Prostate gland (tissue), 2 donors: ENCODE results near the gene TTC22. TPM values are rescaled to one million over a fixed set of nuclear protein-coding genes. Genes with fewer than 3 reads are reported as not detected.

Source experiments
- DNase-seq: peaks from one replicate; pipeline ENCODE4 v3.0.0-alpha.2; 2019; ENCODE audit warnings: low spot score
- H3K27ac ChIP-seq, 2 donors: fragments of 200-600 bp; sonication (generic); 2 replicates each; pipeline ENCODE4 v1.5.1; 2017 to 2019
- H3K27me3 ChIP-seq: fragments of 200-600 bp; sonication (generic); replicated peaks from 2 replicates; pipeline ENCODE4 v1.5.1; 2019; ENCODE audit not compliant: insufficient read depth
- H3K36me3 ChIP-seq, 2 donors: fragments of 200-600 bp; sonication (generic); 1 replicate in 1 of 2; 2 replicates in 1 of 2; pipeline versions ENCODE4 v1.5.1 to v1.8.1; 2017 to 2019
- H3K4me1 ChIP-seq: fragments of 200-600 bp; sonication (generic); replicated peaks from 2 replicates; pipeline ENCODE4 v1.5.1; 2019
- H3K4me3 ChIP-seq, 2 donors: fragments of 200-600 bp; sonication (generic); 2 replicates each; pipeline ENCODE4 v1.5.1; 2017 to 2019
- H3K9me3 ChIP-seq: fragments of 200-600 bp; sonication (generic); 2 replicates; pipeline ENCODE4 v1.5.1; 2017
- POLR2A ChIP-seq: fragments of 450-650 bp; IDR thresholded peaks from one replicate; pipeline ENCODE4 v1.6.1; 2016; ENCODE audit warnings: antibody characterized with exemption, mild to moderate bottlenecking
- POLR2AphosphoS5 ChIP-seq: sonication (generic); formaldehyde crosslinking; IDR thresholded peaks from one replicate; pipeline ENCODE4 v1.6.1; 2017; ENCODE audit warnings: antibody characterized with exemption
- WGBS: methylation state at CpG from one replicate; pipeline ENCODE4 v1.1.5; 2018; 5-methylcytosine and 5-hydroxymethylcytosine counted together
- intact Hi-C: fragments of 100-400 bp; cut with DNase I; formaldehyde crosslinking; loops from one replicate; pipeline ENCODE4 v1.14.2; 2022
- total RNA-seq, 2 donors: library from RNA; depleted of rRNA; stranded (reverse); fragments of >200 nt; gene quantifications; one replicate each; pipeline ENCODE4 v1.1.0, GENCODE V29; 2016
- TF ChIP-seq, protein P1 (sequence below), 4 experiments: fragments of 200-600 bp in 2 of 4; fragments of 450-650 bp in 2 of 4; sonication (generic) in 2 of 4; IDR thresholded peaks; 1 replicate in 3 of 4; 2 replicates in 1 of 4; pipeline ENCODE4 v1.5.1; 2016 to 2019; ENCODE audit warnings: antibody characterized with exemption in 4 of 4, mild to moderate bottlenecking in 2 of 4, moderate library complexity in 2 of 4

TTC22 gene
- total RNA-seq, 2 donors from 2014 or later = 18.0 to 30.4 TPM

- no peak for TF ChIP-seq POLR2A
- Histone ChIP-seq H3K27ac (no peak overlapping the region), H3K4me1 (no peaks in the 10 kb centered on the region), H3K27me3 (no peaks in the 10 kb centered on the region), H3K4me3 (no peak overlapping the region), H3K9me3 (no peaks in the 10 kb centered on the region), H3K36me3 (peaks cover 0 to 12% of the 10 kb centered on the region in 2 donors)
- no peak for DNase-seq
- 96% methylated on average over 9 of the region's 9 CpGs for WGBS
- intact Hi-C loops = no loop called here
Observed at GRCh38 chr1:54757833-54758232, 43.3 kb downstream of the TTC22 start.

DNA sequence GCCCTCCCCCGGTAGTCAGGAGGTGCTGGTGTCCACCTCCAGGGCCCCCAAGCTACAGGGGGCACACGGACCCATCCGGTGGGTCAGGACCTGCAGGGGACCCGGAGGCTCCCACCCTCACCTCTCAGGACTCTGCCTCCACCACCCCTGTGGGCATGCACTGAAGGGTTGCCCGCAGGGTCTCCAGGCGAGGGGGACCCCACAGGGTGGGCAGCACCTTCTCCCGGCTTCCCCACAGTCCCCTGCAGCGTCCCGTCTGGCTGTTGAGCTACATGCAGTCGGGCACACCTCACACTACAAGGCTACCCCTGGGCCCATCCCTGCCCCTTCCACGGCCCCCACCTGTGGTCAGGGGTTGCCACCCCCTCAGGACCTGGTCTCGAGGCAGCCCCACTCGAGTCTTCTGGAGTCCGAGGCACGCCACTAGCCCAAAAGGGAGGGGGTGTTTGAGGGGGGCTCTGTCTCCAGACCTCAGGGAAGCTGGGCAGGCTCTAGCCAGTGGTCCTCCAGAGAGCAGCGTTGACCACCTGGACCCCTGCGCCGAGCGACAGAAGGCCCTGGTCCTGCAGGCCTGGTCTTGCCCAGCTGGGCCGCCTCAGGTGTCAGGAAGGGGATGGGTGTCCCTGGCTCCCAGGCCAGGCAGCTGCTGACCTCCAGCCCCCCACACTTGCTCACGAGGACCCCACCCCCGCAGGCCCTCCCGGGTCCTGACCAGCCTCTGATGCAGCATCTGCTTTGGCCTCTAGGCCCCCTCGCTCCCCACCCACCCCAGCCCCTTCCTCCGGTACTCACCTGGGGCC is 46.4 kb downstream of the TTC22 start:
- TF ChIP-seq POLR2A = no peak
- TF ChIP-seq POLR2AphosphoS5 = no peak

DNA sequence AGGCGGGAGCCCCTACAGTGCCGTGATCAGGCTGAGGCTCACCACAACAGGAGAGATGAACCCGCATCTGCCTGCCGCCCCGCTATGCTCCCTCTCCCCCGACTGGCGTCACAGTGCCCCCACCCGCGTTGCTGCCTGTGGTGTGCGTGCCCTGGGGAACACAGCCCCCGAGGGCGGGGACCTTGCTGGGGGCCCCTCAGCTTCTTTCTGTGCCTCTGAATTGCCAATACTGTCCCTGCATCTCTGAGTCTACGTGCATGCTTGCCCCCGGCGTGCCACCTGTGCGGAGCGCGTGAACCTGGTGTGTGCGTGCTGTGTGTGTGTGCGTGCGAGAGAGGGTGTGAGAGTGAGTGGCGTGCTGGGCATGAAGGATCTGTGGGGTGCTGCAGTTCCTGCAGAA is 47.1 kb downstream of the TTC22 start:
- WGBS = 94% methylated on average over 22 of the region's 22 CpGs
- H3K36me3 ChIP-seq = peaks cover 0 to 12% of the 10 kb centered on the region in 2 donors
- H3K9me3 ChIP-seq = no peaks in the 10 kb centered on the region
- H3K27ac ChIP-seq = no peak overlapping the region
- intact Hi-C loops = no loop called here
- no peak for DNase-seq
- H3K27me3 ChIP-seq = no peaks in the 10 kb centered on the region
- H3K4me3 ChIP-seq = no peak overlapping the region
- H3K4me1 ChIP-seq = no peaks in the 10 kb centered on the region
- TF ChIP-seq POLR2A (no peak), POLR2AphosphoS5 (no peak)

More for the DNA sequence above, 46.4 kb downstream of the TTC22 start:
- 79% methylated on average over 14 of the region's 25 CpGs for WGBS
- intact Hi-C loops = no loop called here
- no peaks in the 10 kb centered on the region for H3K27me3 ChIP-seq
- H3K4me3 ChIP-seq = no peak overlapping the region
- no peaks in the 10 kb centered on the region for H3K4me1 ChIP-seq
- H3K9me3 ChIP-seq = no peaks in the 10 kb centered on the region
- H3K27ac ChIP-seq = no peak overlapping the region
- peaks cover 0 to 12% of the 10 kb centered on the region in 2 donors for H3K36me3 ChIP-seq
- DNase-seq = no peak

DNA sequence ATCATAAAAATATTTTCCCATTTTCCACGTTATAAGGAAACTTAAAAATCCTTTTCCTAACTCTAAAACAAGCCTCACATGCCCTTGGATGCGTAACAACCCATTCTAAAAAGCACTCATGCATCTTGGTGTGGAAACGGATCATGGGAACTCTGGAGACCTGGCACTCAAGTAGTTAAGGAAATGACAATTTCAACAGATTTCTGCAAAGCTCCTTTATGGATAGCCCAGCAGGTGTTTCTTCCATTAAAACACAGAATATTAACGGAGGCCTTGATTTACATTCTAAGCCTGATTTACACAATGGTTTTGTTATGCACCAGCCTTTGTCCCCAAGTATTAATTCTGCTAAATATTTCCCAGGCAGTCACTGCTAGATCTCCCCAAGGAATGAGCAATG is 49.7 kb downstream of the TTC22 start:
- no peaks in the 10 kb centered on the region for H3K9me3 ChIP-seq
- no peaks in the 10 kb centered on the region for H3K4me1 ChIP-seq
- intact Hi-C loops = no loop called here
- no peak for DNase-seq
- TF ChIP-seq POLR2A = no peak
- 78% methylated on average over 4 of the region's 4 CpGs for WGBS
- H3K4me3 ChIP-seq = no peak overlapping the region
- no peaks in the 10 kb centered on the region for H3K36me3 ChIP-seq
- no peaks in the 10 kb centered on the region for H3K27me3 ChIP-seq
- no peak overlapping the region for H3K27ac ChIP-seq

DNA sequence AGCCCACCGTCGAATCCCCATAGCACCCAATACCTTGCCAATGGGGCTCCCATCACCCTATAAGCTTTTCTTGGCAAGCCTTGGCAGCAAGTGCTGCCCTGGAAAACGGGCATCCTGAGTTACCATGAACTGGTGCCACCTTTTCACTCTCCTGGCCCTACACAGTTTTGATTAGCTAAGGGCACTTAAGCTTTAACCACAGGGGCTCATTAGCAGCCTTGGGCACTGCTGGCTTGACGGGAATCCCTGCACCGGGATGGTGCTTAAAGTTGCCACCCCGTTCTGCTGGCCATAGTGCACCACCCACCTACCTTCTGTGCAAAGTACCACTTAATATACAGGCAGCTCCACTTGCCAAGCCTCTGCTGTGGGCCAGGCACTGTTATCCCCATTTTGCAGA is 50.5 kb downstream of the TTC22 start:
- H3K4me3 ChIP-seq = no peak overlapping the region
- WGBS = 74% methylated on average over 6 of the region's 6 CpGs
- no peaks in the 10 kb centered on the region for H3K9me3 ChIP-seq
- no peak overlapping the region for H3K27ac ChIP-seq
- DNase-seq = no peak
- no peaks in the 10 kb centered on the region for H3K4me1 ChIP-seq
- H3K36me3 ChIP-seq = no peaks in the 10 kb centered on the region
- intact Hi-C loops = no loop called here
- TF ChIP-seq POLR2AphosphoS5 (no peak), POLR2A (no peak)
- TF ChIP-seq, protein P1, sequence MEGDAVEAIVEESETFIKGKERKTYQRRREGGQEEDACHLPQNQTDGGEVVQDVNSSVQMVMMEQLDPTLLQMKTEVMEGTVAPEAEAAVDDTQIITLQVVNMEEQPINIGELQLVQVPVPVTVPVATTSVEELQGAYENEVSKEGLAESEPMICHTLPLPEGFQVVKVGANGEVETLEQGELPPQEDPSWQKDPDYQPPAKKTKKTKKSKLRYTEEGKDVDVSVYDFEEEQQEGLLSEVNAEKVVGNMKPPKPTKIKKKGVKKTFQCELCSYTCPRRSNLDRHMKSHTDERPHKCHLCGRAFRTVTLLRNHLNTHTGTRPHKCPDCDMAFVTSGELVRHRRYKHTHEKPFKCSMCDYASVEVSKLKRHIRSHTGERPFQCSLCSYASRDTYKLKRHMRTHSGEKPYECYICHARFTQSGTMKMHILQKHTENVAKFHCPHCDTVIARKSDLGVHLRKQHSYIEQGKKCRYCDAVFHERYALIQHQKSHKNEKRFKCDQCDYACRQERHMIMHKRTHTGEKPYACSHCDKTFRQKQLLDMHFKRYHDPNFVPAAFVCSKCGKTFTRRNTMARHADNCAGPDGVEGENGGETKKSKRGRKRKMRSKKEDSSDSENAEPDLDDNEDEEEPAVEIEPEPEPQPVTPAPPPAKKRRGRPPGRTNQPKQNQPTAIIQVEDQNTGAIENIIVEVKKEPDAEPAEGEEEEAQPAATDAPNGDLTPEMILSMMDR (IDR thresholded peaks at IDR 0.05) = no peak
- H3K27me3 ChIP-seq = no peaks in the 10 kb centered on the region

GRCh38 chr1:54748094-54748835 is 52.9 kb downstream of the TTC22 start:
- Histone ChIP-seq H3K27ac (no peak overlapping the region), H3K36me3 (no peaks in the 10 kb centered on the region), H3K9me3 (no peaks in the 10 kb centered on the region), H3K4me1 (no peaks in the 10 kb centered on the region), H3K27me3 (no peaks in the 10 kb centered on the region), H3K4me3 (no peak overlapping the region)
- no peak for DNase-seq
- intact Hi-C loops = no loop called here
- WGBS = 87% methylated on average over 13 of the region's 14 CpGs
- TF ChIP-seq, protein P1 (IDR thresholded peaks at IDR 0.05) = no peak
- no peak for TF ChIP-seq POLR2AphosphoS5
- no peak for TF ChIP-seq POLR2A
